Body of pancreas (tissue), 4 donors: ENCODE results near the gene NSL1. TPM values are rescaled to one million over a fixed set of nuclear protein-coding genes. Genes with fewer than 3 reads are reported as not detected.

Experiments
- ATAC-seq: fragments of 150-250 bp; one replicate; pipeline ENCODE4 v1.9.1; 2016
- DNase-seq, 4 donors: peaks; one replicate each; pipeline ENCODE4 v3.0.0-alpha.2; 2019
- H3K27ac ChIP-seq, 4 donors: fragments of 200-600 bp; sonication (generic); 1 replicate in 3 of 4; 2 replicates in 1 of 4; pipeline versions ENCODE4 v1.5.1 to v1.6.1; 2016 to 2019; ENCODE audit warnings: mild to moderate bottlenecking in 1 of 4, mixed read lengths in 1 of 4, moderate library complexity in 1 of 4
- H3K27me3 ChIP-seq, 2 donors: fragments of 200-600 bp; sonication (generic); one replicate each; pipeline ENCODE4 v1.6.0; 2016; ENCODE audit warnings: mild to moderate bottlenecking in 1 of 2
- H3K36me3 ChIP-seq, 2 donors: fragments of 200-600 bp; sonication (generic); replicated peaks in 1 of 2; 2 replicates each; pipeline ENCODE4 v1.5.1; 2016; ENCODE audit warnings: low read depth in 2 of 2; ENCODE audit not compliant: insufficient read depth in 1 of 2
- H3K4me1 ChIP-seq: fragments of 200-600 bp; sonication (generic); one replicate; pipeline ENCODE4 v1.6.0; 2016
- H3K4me3 ChIP-seq, 2 donors: fragments of 200-600 bp; sonication (generic); 1 replicate in 1 of 2; 2 replicates in 1 of 2; pipeline ENCODE4 v1.5.1; 2016 to 2019
- H3K9me3 ChIP-seq, 3 donors: fragments of 200-600 bp; sonication (generic); 1 replicate in 2 of 3; 2 replicates in 1 of 3; pipeline ENCODE4 v1.5.1; 2016
- POLR2A ChIP-seq, 3 donors: fragments of 450-650 bp; IDR thresholded peaks; one replicate each; pipeline ENCODE4 v1.6.1; 2016; ENCODE audit warnings: antibody characterized with exemption in 3 of 3, mild to moderate bottlenecking in 2 of 3
- WGBS, 2 donors: methylation state at CpG; one replicate each; pipeline ENCODE4 v1.1.5; 2017; 5-methylcytosine and 5-hydroxymethylcytosine counted together
- intact Hi-C: fragments of 100-400 bp; cut with DNase I; formaldehyde crosslinking; loops from one replicate; pipeline ENCODE4 v1.15.1; 2023
- total RNA-seq, 2 donors: library from RNA; depleted of rRNA; stranded (reverse); fragments of >200 nt; gene quantifications; one replicate each; pipeline ENCODE4 v1.1.0, GENCODE V29; 2016
- TF ChIP-seq, protein P1 (sequence below), 7 experiments: fragments of 450-650 bp in 4 of 7; fragments of 200-600 bp in 3 of 7; sonication (generic) in 3 of 7; IDR thresholded peaks; one replicate each; pipeline ENCODE4 v1.5.1; 2016 to 2019; ENCODE audit warnings: antibody characterized with exemption in 7 of 7

Gene NSL1
- total RNA-seq, 2 donors from 2014 or later = 13.8 to 35.8 TPM

DNA sequence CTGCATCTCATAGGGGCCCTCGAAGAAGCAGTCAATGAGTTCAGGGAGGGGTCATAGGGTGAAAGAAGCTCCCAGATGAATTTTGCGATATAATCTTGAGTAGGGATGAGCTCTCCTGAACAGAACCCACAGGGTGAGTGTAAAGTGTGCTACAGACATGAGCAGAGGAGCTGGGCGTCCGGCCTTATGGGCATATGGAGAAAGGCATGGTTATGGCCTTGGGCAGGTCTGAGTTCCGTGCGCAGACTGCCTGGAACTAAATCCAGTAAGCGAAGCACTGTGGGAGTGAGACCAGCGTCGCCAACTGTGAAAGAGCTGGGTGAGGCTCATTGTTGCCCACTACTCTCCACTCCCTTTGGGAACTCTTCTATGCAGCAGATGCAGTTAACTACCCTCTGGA lies 28.7 kb downstream of the NSL1 start:
- WGBS, 2 donors = 94 to 95% methylated on average over 9 of the region's 9 CpGs
- no peak for ATAC-seq
- H3K27me3 ChIP-seq = no peaks in the 10 kb centered on the region

DNA sequence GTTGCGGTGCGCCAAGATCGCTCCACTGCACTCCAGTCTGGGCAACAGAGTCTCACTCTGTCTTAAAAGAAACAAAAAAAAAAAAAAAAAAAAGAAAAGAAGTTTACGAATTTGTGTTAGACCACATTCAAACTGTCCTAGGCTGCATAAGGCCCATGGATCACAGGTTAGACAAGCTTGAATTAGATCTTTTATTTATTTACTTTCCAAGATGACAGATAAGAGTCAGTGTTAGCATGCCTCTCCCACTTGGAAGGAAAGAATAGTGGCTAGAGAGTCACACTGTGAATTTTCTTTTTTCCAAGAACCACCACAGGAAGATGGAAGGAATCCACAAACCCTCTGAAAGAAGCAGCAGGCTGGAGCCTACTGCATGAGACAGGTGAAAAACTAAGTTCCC lies 29.3 kb downstream of the NSL1 start:
- Histone ChIP-seq H3K4me3 (no peak overlapping the region), H3K9me3 (no peaks in the 10 kb centered on the region), H3K36me3 (no peaks in the 10 kb centered on the region), H3K27me3 (no peaks in the 10 kb centered on the region), H3K4me1 (no peaks in the 10 kb centered on the region), H3K27ac (no peak overlapping the region)
- WGBS, 2 donors = 97 to 98% methylated on average over 4 of the region's 4 CpGs
- no peak for DNase-seq
- intact Hi-C loops = no loop called here
- TF ChIP-seq, protein P1, sequence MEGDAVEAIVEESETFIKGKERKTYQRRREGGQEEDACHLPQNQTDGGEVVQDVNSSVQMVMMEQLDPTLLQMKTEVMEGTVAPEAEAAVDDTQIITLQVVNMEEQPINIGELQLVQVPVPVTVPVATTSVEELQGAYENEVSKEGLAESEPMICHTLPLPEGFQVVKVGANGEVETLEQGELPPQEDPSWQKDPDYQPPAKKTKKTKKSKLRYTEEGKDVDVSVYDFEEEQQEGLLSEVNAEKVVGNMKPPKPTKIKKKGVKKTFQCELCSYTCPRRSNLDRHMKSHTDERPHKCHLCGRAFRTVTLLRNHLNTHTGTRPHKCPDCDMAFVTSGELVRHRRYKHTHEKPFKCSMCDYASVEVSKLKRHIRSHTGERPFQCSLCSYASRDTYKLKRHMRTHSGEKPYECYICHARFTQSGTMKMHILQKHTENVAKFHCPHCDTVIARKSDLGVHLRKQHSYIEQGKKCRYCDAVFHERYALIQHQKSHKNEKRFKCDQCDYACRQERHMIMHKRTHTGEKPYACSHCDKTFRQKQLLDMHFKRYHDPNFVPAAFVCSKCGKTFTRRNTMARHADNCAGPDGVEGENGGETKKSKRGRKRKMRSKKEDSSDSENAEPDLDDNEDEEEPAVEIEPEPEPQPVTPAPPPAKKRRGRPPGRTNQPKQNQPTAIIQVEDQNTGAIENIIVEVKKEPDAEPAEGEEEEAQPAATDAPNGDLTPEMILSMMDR (IDR thresholded peaks at IDR 0.05) = no peak
- no peak for TF ChIP-seq POLR2A (IDR thresholded peaks at IDR 0.05)
- ATAC-seq = no peak

More for the DNA sequence above, 28.7 kb downstream of the NSL1 start:
- DNase-seq = no peak
- H3K4me1 ChIP-seq = no peaks in the 10 kb centered on the region
- no peak for TF ChIP-seq POLR2A (IDR thresholded peaks at IDR 0.05)
- TF ChIP-seq, protein P1 (IDR thresholded peaks at IDR 0.05) = no peak
- H3K9me3 ChIP-seq = no peaks in the 10 kb centered on the region
- H3K27ac ChIP-seq = no peak overlapping the region
- intact Hi-C loops = no loop called here
- no peak overlapping the region for H3K4me3 ChIP-seq
- H3K36me3 ChIP-seq = no peaks in the 10 kb centered on the region

DNA sequence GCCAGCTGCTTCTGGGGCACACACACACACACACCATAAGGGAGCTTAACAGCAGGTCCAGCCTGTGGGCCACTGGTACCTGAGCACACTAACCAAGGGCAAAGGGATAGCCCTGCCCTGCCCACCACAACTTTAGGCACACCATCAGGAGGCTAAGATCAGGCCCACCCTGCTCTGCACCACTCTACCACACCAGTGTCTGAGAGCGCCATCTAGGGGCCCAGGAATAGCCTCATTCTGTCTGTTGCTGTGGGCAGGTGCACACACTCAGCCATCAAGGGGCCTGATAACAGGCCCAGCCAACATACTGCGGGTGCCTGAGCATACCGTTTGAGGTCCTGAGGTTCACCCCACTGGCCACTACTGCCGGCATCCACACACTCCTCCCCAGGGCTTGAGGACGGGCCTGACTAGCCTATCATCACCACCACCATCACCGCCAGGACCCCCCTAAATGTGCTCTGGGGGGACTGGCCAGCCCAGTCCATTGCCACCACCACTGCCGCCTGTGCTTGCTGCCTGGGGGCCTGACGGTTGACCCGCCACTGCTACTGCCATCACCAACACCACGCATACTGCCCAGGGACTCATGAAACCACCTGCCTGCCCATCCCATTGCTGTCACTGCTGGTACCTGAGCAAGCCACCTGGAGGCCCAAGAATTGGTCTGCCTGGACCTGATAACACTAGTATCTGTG lies 31.3 kb downstream of the NSL1 start:
- Histone ChIP-seq H3K27ac (no peak overlapping the region), H3K27me3 (no peaks in the 10 kb centered on the region), H3K36me3 (no peaks in the 10 kb centered on the region), H3K4me3 (no peak overlapping the region), H3K4me1 (no peaks in the 10 kb centered on the region), H3K9me3 (no peaks in the 10 kb centered on the region)
- 91 to 93% methylated on average over 3 to 10 of the region's 10 CpGs for WGBS, 2 donors
- TF ChIP-seq POLR2A (IDR thresholded peaks at IDR 0.05) = no peak
- TF ChIP-seq, protein P1 (IDR thresholded peaks at IDR 0.05) = peak in 1 of 7 experiments; percentile 11
- intact Hi-C loops = no loop called here
- DNase-seq = no peak
- no peak for ATAC-seq

GRCh38 chr1:212759683-212760082 lies 31.9 kb downstream of the NSL1 start:
- no peak overlapping the region for H3K4me3 ChIP-seq

More at GRCh38 chr1:212759683-212760082, 31.9 kb downstream of the NSL1 start:
- Histone ChIP-seq H3K4me1 (no peaks in the 10 kb centered on the region), H3K27me3 (no peaks in the 10 kb centered on the region), H3K27ac (no peak overlapping the region), H3K36me3 (no peaks in the 10 kb centered on the region), H3K9me3 (no peaks in the 10 kb centered on the region)
- no peak for TF ChIP-seq POLR2A (IDR thresholded peaks at IDR 0.05)
- TF ChIP-seq, protein P1 (IDR thresholded peaks at IDR 0.05) = no peak
- ATAC-seq (no peak), DNase-seq (no peak)
- WGBS, 2 donors = 93 to 100% methylated on average over 1 to 4 of the region's 5 CpGs
- intact Hi-C loops = no loop called here
